GM18907 (cell line): Measurements from ENCODE around the gene ARHGEF40.

ENCODE experiments used
- ATAC-seq: cut with Tn5 transposase; IDR thresholded peaks from one replicate; pipeline ENCODE4 v1.9.1; 2021; ENCODE audit warnings: mild to moderate bottlenecking, moderate library complexity; ENCODE audit not compliant: unreplicated experiment

The ARHGEF40 gene

DNA sequence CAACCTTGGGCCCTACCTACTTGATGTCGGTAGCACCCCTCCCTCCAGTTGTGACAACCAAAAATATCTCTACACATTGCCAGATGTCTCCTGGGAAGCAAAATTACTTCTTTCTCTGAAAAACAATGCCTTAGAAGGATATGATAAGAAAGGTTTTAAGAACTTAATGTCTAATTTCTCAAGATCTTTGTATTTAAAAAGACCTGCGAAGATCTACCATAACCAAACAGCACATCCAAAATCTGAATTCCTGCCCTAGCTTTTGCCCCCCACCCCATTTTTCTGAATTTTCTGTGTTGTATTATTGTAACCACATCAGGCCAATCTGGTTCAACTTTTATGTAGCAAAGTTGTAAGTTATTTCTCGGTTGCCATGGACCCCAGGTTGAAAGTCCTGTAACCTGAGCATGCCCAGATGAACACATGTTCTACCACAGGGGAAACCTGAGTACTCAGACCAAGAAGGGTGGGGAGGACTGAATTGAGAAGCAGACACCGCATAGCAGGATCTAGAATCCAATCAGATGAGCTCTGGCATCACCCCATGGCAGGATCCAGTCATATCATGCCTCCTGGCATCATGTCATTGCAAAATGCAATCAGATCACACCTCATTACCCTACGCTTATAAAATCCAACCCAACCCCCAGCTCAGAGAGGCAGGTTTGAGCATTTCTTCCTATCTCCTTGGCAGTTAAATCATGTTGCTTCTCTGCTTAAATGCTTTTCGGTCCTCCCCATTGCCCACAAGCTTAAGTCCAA lies 39.5 kb downstream of the ARHGEF40 start:
- peak; percentile 52 for ATAC-seq

DNA sequence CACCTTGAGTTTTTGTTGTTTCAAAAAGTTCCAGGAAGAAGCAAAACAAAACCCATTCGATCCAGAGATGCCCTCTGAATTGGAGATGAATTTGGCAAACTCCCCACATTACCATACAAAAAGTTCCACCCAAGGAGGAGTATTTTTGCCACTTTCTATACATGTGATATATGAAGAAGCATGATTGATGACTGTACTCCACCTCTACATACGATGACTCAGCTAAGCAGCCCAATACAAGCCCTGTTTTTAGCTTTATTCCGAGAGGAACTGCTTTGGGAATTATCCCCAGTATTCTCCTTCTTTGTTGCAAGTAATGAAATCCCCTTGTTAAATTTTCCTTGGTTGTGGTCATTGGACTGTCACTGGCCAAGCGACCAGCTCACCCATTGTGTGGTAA lies 42.2 kb downstream of the ARHGEF40 start:
- no peak for ATAC-seq

DNA sequence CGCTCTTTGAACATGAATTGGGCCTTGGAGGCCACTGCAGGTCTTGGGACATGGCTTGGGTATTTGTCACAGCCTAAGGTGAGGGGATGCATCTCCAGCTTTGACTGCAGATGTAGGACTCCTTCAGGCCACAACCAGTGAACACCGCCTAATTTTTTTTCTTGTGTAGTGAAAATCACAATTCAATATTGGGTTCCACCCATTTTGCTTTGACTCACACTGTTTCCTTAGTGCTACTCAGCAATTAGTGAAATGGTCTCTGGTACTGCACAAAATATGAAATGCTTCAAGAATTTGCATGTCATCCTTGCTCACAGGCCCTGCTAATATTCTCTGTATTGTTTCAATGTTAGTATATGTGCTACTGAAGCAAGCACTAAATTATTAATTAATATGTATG lies 43.3 kb downstream of the ARHGEF40 start:
- no peak for ATAC-seq

DNA sequence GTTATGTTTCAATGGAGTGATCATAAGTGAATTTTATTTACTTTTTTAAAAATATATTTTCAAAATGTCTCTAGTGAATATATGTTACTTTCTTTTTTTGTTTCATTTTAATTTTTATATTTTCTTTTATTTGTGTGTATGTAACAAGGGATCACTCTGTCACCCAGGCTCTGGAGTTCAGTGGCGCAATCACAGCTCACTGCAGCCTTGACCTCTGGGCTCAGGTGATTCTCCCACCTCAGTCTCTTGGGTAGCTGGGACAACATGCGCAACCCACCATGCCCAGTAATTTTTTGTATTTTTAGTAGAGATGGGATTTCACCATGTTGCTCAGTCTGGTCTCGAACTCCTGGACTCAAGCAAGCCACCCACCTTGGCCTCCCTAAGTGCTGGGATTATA lies 48.8 kb downstream of the ARHGEF40 start:
- no peak for ATAC-seq

DNA sequence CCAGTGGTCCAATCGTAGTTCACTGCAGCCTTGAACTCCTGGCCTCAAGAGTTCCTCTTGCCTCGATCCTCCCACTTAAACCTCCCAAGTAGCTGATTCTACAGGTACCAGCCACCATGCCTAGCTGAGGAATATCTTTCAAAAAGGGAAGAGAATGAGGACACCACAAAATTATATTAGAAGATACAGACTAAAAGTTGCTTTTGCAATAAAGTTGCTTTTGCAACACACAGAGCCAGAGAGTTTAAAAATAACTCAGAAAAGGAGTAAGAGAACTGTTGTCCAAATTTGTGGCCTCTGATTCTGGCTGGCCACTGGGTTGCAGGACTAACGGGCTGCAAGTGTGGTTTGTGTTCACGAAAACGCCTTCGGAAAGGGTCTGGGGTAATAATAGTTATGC lies 50.6 kb downstream of the ARHGEF40 start:
- no peak for ATAC-seq

DNA sequence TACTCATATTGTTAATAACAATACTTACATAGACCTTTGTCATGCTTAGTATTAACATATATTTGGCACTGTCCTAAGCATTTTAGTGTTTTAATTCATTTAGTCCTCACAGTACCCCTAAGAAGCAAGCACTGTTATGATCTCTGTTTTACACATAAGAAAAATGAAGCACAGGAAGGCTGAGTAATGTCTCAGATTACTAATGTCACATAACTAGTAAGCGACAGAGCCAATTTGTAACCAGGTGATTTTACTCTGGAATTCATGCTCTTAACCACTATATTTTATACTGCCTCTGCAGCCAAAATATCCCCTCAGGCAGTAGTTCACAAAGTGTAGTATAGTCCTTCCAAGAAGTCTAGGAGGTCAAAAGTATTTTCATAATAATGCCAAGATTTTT lies 51.0 kb downstream of the ARHGEF40 start:
- ATAC-seq, result no peak

DNA sequence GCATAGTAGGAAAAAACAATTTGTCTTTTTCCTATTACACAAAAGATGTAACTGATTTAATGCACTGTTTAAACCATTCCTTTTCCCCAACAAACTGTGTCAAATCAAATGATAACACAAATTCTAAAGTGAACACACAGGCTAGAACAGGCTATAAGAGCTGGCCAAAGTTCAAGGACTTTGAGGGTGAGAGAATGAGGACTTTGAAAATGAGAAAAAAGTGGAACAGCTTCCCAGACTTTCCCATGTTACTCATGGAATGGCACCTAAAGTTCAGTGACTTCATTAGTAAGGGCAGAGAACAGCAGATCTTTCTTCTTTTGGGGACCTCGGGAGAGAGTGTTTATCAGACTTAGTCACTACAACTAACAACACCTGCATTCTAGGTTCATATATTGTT lies 53.3 kb downstream of the ARHGEF40 start:
- ATAC-seq, result no peak

DNA sequence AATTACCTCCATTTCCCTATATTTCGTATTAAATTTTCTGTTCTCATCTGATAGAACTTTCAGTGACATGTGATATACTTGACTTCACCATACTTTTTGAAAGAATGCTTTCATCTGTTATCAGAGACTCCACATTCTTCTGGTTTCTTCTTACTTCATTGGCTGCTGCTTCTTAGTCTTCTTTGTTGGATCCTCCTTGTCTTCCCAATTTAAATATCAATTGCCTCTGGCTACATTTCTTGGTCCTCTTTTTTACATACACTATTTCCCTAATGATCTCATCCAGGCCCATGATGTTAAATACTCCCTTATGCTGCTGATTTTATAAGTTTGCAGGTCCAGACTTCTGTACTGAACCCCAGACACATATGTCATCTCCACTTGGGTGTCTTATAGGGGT lies 63.8 kb downstream of the ARHGEF40 start:
- ATAC-seq, result no peak

DNA sequence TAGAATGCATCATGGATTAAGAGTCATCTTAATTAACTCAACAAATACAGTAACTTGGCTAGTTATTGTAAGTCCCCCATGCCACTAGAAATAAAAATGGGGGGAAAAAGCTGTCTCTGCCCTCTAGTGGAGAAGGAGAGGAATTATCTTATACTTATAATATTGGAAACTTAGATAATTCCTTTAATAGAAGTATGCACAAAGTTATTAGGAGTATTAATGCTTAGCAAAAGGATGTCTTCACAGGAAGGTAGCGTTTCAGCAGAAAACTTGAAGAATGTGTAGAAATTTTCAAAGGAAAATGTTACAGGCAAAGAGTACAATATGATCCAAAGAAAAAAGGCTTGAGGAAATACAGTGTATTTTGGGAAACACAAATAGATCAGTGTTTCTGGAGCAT lies 65.9 kb downstream of the ARHGEF40 start:
- ATAC-seq, result no peak
